Fibroblast of the aortic adventitia (primary cell): ENCODE results near the gene DDX49. TPM values are rescaled to one million over a fixed set of nuclear protein-coding genes. Genes with fewer than 3 reads are reported as not detected.
A peak's percentile ranks its signal among the peaks of the same experiment; 100 is the strongest.

Experiments
- DNase-seq: peaks from one replicate; pipeline ENCODE4 v3.0.0-alpha.2; 2010; ENCODE audit warnings: low read depth
- H3K4me3 ChIP-seq: 2 replicates; pipeline ENCODE4 v1.5.1; 2011; ENCODE audit warnings: low read depth, mild to moderate bottlenecking, control low read depth, low read length, moderate library complexity
- CTCF ChIP-seq: IDR thresholded peaks from 2 replicates; pipeline ENCODE4 v1.5.1; 2011; ENCODE audit warnings: mild to moderate bottlenecking, low read length, control low read depth, inconsistent platforms; ENCODE audit not compliant: insufficient read depth
- total RNA-seq: library from RNA; depleted of rRNA; stranded (reverse); fragments of >200 nt; gene quantifications from 2 replicates; pipeline ENCODE4 v1.2.3, GENCODE V29; 2012; ENCODE audit warnings: low replicate concordance

DDX49 gene
- total RNA-seq, 1 donor, result 42.1 TPM

DNA sequence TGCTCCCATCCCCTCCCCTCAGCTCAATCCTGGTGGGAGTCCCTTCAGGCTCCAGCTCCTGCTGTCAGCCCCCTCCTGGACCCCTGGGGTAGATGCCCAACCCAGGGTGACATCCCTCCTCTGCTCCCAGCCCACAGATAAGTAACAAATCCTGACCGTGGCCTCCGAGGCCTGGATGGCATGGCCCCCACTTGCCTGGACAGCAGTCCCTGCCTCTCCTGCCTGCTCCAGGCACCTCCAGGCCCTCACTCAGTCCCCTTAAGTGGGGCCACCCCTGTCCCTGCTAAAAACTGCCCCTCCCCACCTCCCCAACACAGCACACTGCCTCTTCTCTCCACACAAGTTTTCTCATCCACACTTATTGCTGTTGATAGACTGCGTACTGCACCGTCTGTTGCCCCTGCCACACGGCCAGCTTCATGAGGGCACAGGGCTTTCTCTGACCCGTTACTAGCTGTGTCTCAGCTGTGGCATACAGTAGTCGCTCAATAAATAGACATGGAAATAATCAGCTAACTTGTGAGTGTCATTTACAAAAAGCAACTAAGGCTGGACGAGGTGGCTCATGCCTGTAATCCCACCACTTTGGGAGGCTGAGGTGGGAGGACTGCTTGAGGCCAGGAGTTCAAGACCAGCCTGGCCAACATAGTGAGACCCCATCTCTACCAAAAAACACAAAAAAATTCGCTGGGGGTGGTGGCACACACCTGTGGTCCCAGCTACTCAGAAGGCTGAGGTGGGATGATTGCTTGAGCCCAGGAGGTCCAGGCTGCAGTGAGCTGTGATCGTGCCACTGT is 29.4 kb upstream of the DDX49 start:
- DNase-seq, result no peak
- no peak for TF ChIP-seq CTCF
- H3K4me3 ChIP-seq, result no peak overlapping the region

- no peak overlapping the region for H3K4me3 ChIP-seq
- DNase-seq, result no peak
- no peak for TF ChIP-seq CTCF
Observed at GRCh38 chr19:18893587-18894253, 25.8 kb upstream of the DDX49 start.

- peak overlapping the region; percentile 64 for H3K4me3 ChIP-seq
Observed at GRCh38 chr19:18894254-18895037, 25.1 kb upstream of the DDX49 start.

GRCh38 chr19:18895038-18895823 is 24.3 kb upstream of the DDX49 start:
- peak; percentile 24 for DNase-seq
- peak; percentile 43 for TF ChIP-seq CTCF

More at GRCh38 chr19:18894254-18895037, 25.1 kb upstream of the DDX49 start:
- no peak for TF ChIP-seq CTCF
- peak; percentile 60 for DNase-seq

DNA sequence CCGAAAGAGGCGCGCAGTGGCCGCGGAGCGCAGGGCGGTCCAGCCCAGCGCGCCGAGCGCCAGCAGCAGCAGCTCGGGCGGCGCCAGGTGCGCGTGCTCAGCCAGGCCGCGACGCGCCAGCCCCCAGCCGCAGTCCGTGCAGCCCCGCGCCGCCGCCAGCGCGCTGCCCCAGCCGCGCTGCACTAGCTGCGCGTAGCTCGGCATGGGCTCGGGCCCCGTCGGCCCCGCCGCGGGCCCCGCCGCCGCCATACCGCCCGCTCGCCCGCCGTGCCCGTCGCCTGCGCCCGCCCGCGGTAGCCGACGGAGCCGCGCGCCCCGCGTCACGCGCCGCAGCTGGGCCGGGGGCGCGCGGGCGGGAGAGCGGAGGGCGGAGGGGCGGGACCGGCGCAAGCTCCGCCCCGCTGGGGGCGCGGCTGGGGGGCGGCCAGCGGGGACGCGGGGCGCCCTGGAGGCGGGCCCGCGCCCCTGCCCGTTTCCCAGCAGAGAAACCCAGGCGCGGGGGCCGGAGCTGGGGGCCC is 23.6 kb upstream of the DDX49 start, which contains the start of gene CERS1:
TSS of gene CERS1 (minus strand) at position 335 of the 518 bp plus-strand sequence. CDS start at position 249, 86 bp downstream.
- peak within 1 kb of the TSS; percentile 64 for H3K4me3 ChIP-seq
- no peak for DNase-seq
- TF ChIP-seq CTCF, result no peak

More at GRCh38 chr19:18895038-18895823, 24.3 kb upstream of the DDX49 start:
- peak overlapping the region; percentile 64 for H3K4me3 ChIP-seq
